ENCODE results near the gene NPLOC4.

NPLOC4 gene

GRCh38 chr17:81564778-81565177, 72.1 kb downstream of the NPLOC4 start:
- no peak for DNase-seq

- DNase-seq = no peak
Observed at GRCh38 chr17:81563861-81564586, 72.9 kb downstream of the NPLOC4 start.

GRCh38 chr17:81561494-81561885, 75.4 kb downstream of the NPLOC4 start:
- no peak for DNase-seq

- no peak for DNase-seq
Observed at GRCh38 chr17:81558941-81559806, 77.7 kb downstream of the NPLOC4 start.

- DNase-seq = no peak
Observed at GRCh38 chr17:81558115-81558468, 78.8 kb downstream of the NPLOC4 start.

- DNase-seq = no peak
Observed at GRCh38 chr17:81557276-81558114, 79.4 kb downstream of the NPLOC4 start.

GRCh38 chr17:81556863-81557262, 80.0 kb downstream of the NPLOC4 start:
- no peak for DNase-seq

GRCh38 chr17:81556175-81556691, 80.7 kb downstream of the NPLOC4 start:
- DNase-seq = no peak

GRCh38 chr17:81553616-81554181, 83.2 kb downstream of the NPLOC4 start:
- no peak for DNase-seq

GRCh38 chr17:81553018-81553615, 83.8 kb downstream of the NPLOC4 start:
- DNase-seq = peak in 10 of 14 donors; percentile 16 to 75 (median 57)

GRCh38 chr17:81552244-81553017, 84.5 kb downstream of the NPLOC4 start, which contains the start of gene FAAP100:
TSS of gene FAAP100 (minus strand) at chr17:81552353. CDS start at chr17:81552330, 23 bp downstream.
- DNase-seq = peak in 13 of 14 donors; percentile 50 to 88 (median 75)

GRCh38 chr17:81551458-81552243, 85.3 kb downstream of the NPLOC4 start:
- DNase-seq = peak in 1 of 14 donors; percentile 71

GRCh38 chr17:81550830-81551457, 86.0 kb downstream of the NPLOC4 start:
- DNase-seq = no peak

GRCh38 chr17:81550285-81550684, 86.6 kb downstream of the NPLOC4 start:
- no peak for DNase-seq

- DNase-seq = no peak
Observed at GRCh38 chr17:81549826-81550225, 87.1 kb downstream of the NPLOC4 start.

- DNase-seq = peak in 1 of 14 donors; percentile 40
Observed at GRCh38 chr17:81549031-81549557, 87.8 kb downstream of the NPLOC4 start.

- no peak for DNase-seq
Observed at GRCh38 chr17:81547614-81547982, 89.3 kb downstream of the NPLOC4 start.

GRCh38 chr17:81546906-81547613, 89.9 kb downstream of the NPLOC4 start:
- no peak for DNase-seq
